Measurements from ENCODE around the gene FAM110A. TPM values are rescaled to one million over a fixed set of nuclear protein-coding genes. Genes with fewer than 3 reads are reported as not detected.

The FAM110A gene
- total and polyA plus RNA-seq, 11 donors: 1.2 to 8.1 (median 2.3) TPM

- peaks cover 0 to 9% (median 0%) of the 10 kb centered on the region in 9 donors for H3K36me3 ChIP-seq
- DNase-seq (no peak), ATAC-seq (no peak)
- intact Hi-C loops (cut with DNase I): loop anchor here in 1 of 10 donors (5.0 kb wide), 1 partner anchor 43 kb away; no protein-coding TSS in a partner anchor
- peaks cover 0 to 8% (median 0%) of the 10 kb centered on the region in 9 donors for H3K27me3 ChIP-seq
- no peak overlapping the region for H3K27ac ChIP-seq
- peaks cover 0 to 62% (median 18%) of the 10 kb centered on the region in 12 donors for H3K4me1 ChIP-seq
- no peak for TF ChIP-seq POLR2A (IDR thresholded peaks at IDR 0.05)
- H3K9me3 ChIP-seq: no peaks in the 10 kb centered on the region
- H3K4me3 ChIP-seq: peak overlapping the region in 2 of 12 donors; percentile 53 to 62
- WGBS, 4 donors: 82 to 87% (median 84%) methylated on average over 9 of the region's 9 CpGs
Measured at GRCh38 chr20:843912-844311, 10.4 kb downstream of the FAM110A start.

- H3K4me1 ChIP-seq: peaks cover 0 to 62% (median 18%) of the 10 kb centered on the region in 12 donors
- peak overlapping the region in 2 of 12 donors; percentile 48 to 50 for H3K27ac ChIP-seq
- ATAC-seq (peak; percentile 97 to 99 (median 98)), DNase-seq (peak; percentile 92 to 95 (median 93))
- H3K9me3 ChIP-seq: no peaks in the 10 kb centered on the region
- 4 to 20% (median 14%) methylated on average over 29 to 47 of the region's 47 CpGs for WGBS, 4 donors
- no peak for TF ChIP-seq CTCF (IDR thresholded peaks at IDR 0.05)
- TF ChIP-seq POLR2A (IDR thresholded peaks at IDR 0.05): no peak
- H3K36me3 ChIP-seq: peaks cover 0 to 9% (median 0%) of the 10 kb centered on the region in 9 donors
- H3K4me3 ChIP-seq: peak overlapping the region in 11 of 12 donors; percentile 10 to 62 (median 50)
- intact Hi-C loops (cut with DNase I): loop anchor here in 1 of 10 donors (5.0 kb wide), 1 partner anchor 43 kb away; no protein-coding TSS in a partner anchor
- H3K27me3 ChIP-seq: peaks cover 0 to 8% (median 0%) of the 10 kb centered on the region in 9 donors
Measured at GRCh38 chr20:844473-845225, 11.1 kb downstream of the FAM110A start.

- peak overlapping the region in 1 of 12 donors; percentile 74 for H3K27ac ChIP-seq
- WGBS, 4 donors: 65 to 77% (median 72%) methylated on average over 28 to 50 of the region's 50 CpGs
- H3K27me3 ChIP-seq: peaks cover 0 to 8% (median 0%) of the 10 kb centered on the region in 9 donors
- ATAC-seq (no peak), DNase-seq (no peak)
- TF ChIP-seq CTCF (IDR thresholded peaks at IDR 0.05) (no peak), POLR2A (IDR thresholded peaks at IDR 0.05) (no peak)
- peaks cover 0 to 2% (median 0%) of the 10 kb centered on the region in 9 donors for H3K36me3 ChIP-seq
- no peaks in the 10 kb centered on the region for H3K9me3 ChIP-seq
- peak overlapping the region in 9 of 12 donors; percentile 42 to 62 (median 51) for H3K4me3 ChIP-seq
- intact Hi-C loops (cut with DNase I): no loop called here
- peaks cover 0 to 62% (median 18%) of the 10 kb centered on the region in 12 donors for H3K4me1 ChIP-seq
Measured at GRCh38 chr20:845226-845868, 11.8 kb downstream of the FAM110A start.

DNA sequence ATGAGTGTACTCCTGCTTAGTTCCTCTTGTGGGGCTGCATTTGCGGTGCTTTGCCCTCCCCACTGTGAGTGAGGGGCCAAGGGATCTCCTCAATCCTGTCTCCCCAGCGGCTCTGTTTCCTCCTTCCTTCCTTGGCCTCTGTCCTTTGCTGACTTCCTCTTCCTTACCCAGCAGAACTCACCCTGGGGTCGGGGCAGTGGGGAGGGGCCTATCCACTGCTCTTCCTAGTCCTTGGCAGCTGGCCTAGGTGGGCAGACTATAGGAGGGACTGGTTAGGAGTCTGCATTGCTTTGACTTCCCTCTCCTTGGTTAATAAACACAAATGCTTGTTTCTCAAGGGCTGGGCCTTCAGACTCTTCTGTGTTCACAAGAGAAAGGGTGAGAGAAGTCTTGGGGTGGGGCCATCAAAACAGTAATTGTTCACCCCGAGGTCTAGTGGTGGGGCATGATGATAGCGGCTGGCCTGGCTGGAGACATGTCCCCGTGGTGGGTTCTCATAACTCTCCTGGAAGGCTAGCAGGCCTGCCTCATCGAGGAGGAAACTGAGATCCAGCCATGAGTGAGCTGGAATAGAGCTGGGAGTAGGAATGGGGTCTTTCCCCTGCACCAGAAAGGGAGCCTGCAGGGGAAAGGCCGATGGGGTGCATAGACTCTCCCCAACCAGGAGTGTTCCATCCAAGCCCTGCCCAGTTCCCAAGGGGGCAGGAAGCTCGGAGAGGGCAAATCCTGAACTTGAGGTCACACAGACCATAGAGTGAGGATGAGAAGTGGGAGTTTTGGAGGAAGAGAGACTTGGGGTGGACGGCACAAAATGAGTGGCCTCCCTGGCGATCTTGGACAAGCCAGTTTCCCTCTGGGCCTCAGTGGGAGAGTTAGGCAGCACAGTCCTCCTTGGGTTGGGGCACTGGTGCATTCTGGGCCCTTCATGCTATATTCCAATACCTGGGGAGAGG is 12.7 kb downstream of the FAM110A start:
- Histone ChIP-seq H3K9me3 (no peaks in the 10 kb centered on the region), H3K27ac (peak overlapping the region in 1 of 12 donors; percentile 74), H3K27me3 (peaks cover 0 to 4% (median 0%) of the 10 kb centered on the region in 9 donors), H3K36me3 (no peaks in the 10 kb centered on the region), H3K4me3 (peak overlapping the region in 1 of 12 donors; percentile 57), H3K4me1 (peaks cover 0 to 56% (median 18%) of the 10 kb centered on the region in 12 donors)
- 63 to 73% (median 67%) methylated on average over 11 of the region's 11 CpGs for WGBS, 4 donors
- intact Hi-C loops (cut with DNase I): no loop called here
- DNase-seq (peak in 1 of 5 donors; percentile 49), ATAC-seq (peak in 2 of 4 donors; percentile 16 to 21)
- no peak for TF ChIP-seq POLR2A (IDR thresholded peaks at IDR 0.05)
- TF ChIP-seq CTCF (IDR thresholded peaks at IDR 0.05): no peak
